NOMO-1 (cell line): ENCODE data around the gene DGCR6L.
"Not testable (repeated sequence)": the region's sequence is repeated elsewhere in the genome, so short reads cannot be mapped to it uniquely, and the experiment has no call there.

Experiments
- DNase-seq, 2 experiments: peaks; one replicate each; lab custom pipeline; 2025; ENCODE audit not compliant: unreplicated experiment in 2 of 2; lab: John Stamatoyannopoulos, UW

The DGCR6L gene

DNA sequence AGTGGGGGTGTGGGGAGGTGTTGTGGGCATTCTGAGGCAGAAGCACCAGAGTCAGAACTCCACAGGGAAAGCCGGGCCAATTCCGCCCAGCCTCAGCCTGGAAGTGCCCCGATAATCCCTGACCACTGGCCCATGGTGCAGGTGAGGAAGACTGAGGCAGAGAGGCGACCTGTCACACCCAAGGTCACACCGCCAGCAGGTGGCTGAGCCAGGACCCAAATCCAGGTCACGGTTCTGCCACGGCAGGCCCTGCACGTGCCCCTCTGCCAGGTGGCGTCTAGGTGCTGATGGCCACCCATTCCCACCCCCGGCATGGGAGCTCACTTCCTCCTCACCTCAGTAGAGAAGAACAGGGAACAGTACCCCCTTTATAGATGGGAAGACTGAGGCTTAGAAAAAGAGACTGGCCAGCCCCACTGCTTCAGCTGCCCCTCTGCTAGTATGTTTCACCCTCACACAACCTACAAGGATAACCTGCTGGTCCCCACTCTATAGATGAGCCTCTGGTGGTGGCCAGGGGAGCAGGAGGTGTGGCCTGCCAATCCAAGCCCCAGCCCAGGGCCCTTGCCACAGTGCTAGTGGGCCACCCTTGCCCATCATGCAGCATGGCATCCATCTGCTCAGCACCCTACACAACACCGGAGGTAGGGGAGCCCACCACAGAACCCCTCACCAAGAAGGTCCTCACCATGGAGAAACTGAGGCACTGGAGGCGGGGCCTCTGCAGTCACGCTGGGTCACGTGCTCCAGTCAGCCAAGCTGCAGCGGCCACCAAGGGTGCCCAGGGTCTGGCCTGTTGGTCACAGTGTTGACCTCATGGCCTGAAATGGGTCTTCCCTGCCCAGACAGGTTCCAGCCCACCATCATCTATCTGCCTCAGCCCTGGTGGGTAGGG is 53.8 kb downstream of the DGCR6L start:
- DNase-seq, result not testable (repeated sequence)

GRCh38 chr22:20264614-20265452 is 55.0 kb downstream of the DGCR6L start:
- no peak for DNase-seq
